Hepatocyte (in vitro differentiated cells): ENCODE results near the gene SLMAP. TPM values are rescaled to one million over a fixed set of nuclear protein-coding genes. Genes with fewer than 3 reads are reported as not detected.

Source experiments
- DNase-seq: peaks from one replicate; pipeline ENCODE4 v3.0.0-alpha.2; 2016; ENCODE audit warnings: low spot score
- H2AFZ ChIP-seq: fragments of 200-600 bp; sonication (generic); 2 replicates; pipeline ENCODE4 v1.6.0; 2016; ENCODE audit warnings: antibody characterized with exemption, mild to moderate bottlenecking
- H3K27ac ChIP-seq: fragments of 200-600 bp; sonication (generic); 2 replicates; pipeline ENCODE4 v1.5.1; 2016; ENCODE audit warnings: mild to moderate bottlenecking
- H3K27me3 ChIP-seq: fragments of 200-600 bp; sonication (generic); 2 replicates; pipeline ENCODE4 v1.6.1; 2016
- H3K36me3 ChIP-seq: fragments of 200-600 bp; sonication (generic); replicated peaks from 2 replicates; pipeline ENCODE4 v1.5.1; 2016; ENCODE audit warnings: low read depth; ENCODE audit not compliant: insufficient read depth
- H3K4me1 ChIP-seq: fragments of 200-600 bp; sonication (generic); 2 replicates; pipeline ENCODE4 v1.5.1; 2016; ENCODE audit warnings: mild to moderate bottlenecking, moderate library complexity; ENCODE audit not compliant: insufficient read depth
- H3K4me2 ChIP-seq: fragments of 200-600 bp; sonication (generic); 2 replicates; pipeline ENCODE4 v1.6.0; 2016
- H3K4me3 ChIP-seq: fragments of 200-600 bp; sonication (generic); 2 replicates; pipeline ENCODE4 v1.5.1; 2016; ENCODE audit warnings: mild to moderate bottlenecking
- H3K79me2 ChIP-seq: fragments of 200-600 bp; sonication (generic); 2 replicates; pipeline ENCODE4 v1.6.0; 2017; ENCODE audit warnings: mild to moderate bottlenecking
- H3K9me2 ChIP-seq: fragments of 200-600 bp; sonication (generic); replicated peaks from 2 replicates; pipeline ENCODE4 v1.6.0; 2017; ENCODE audit warnings: mild to moderate bottlenecking; ENCODE audit not compliant: insufficient read depth
- H3K9me3 ChIP-seq: fragments of 200-600 bp; sonication (generic); 2 replicates; pipeline ENCODE4 v1.5.1; 2016; ENCODE audit warnings: low read depth, mild to moderate bottlenecking
- H4K20me1 ChIP-seq: fragments of 200-600 bp; sonication (generic); 2 replicates; pipeline ENCODE4 v1.6.0; 2016; ENCODE audit warnings: mild to moderate bottlenecking; ENCODE audit not compliant: insufficient read depth, poor library complexity, severe bottlenecking
- CTCF ChIP-seq: fragments of 200-600 bp; sonication (generic); IDR thresholded peaks from 2 replicates; pipeline ENCODE4 v1.5.1; 2016; ENCODE audit warnings: antibody characterized with exemption, mild to moderate bottlenecking; ENCODE audit not compliant: poor library complexity
- EZH2 ChIP-seq: fragments of 200-600 bp; sonication (generic); IDR thresholded peaks from 2 replicates; pipeline ENCODE4 v1.6.1; 2016; ENCODE audit warnings: antibody characterized with exemption, mild to moderate bottlenecking, borderline replicate concordance
- EZH2phosphoT487 ChIP-seq: fragments of 200-600 bp; sonication (generic); IDR thresholded peaks from one replicate; pipeline ENCODE4 v1.6.1; 2018; ENCODE audit warnings: antibody characterized with exemption, mild to moderate bottlenecking, low read depth, moderate library complexity; ENCODE audit not compliant: unreplicated experiment, severe bottlenecking
- WGBS: methylation state at CpG from one replicate; pipeline ENCODE4 v1.1.6; 2016; ENCODE audit warnings: low lambda C conversion rate; ENCODE audit errors: missing lambda C conversion rate; 5-methylcytosine and 5-hydroxymethylcytosine counted together
- polyA plus RNA-seq: library from polyadenylated mRNA; unstranded; fragments of >200 nt; fragmentation: Nextera tagmentation; extraction: Ambion mirVana; gene quantifications from 2 replicates; pipeline ENCODE4 v1.2.1, GENCODE V29; 2016
- total RNA-seq: library from RNA; depleted of rRNA; stranded (reverse); fragments of >200 nt; gene quantifications from 2 replicates; pipeline ENCODE4 v1.2.3, GENCODE V29; 2014

SLMAP gene
- total and polyA plus RNA-seq, 2 experiments from 2014 or later: 22.8 to 46.0 TPM

- H3K27ac ChIP-seq: peak overlapping the region; percentile 17
- WGBS: 82% methylated on average over 4 of the region's 4 CpGs
- TF ChIP-seq CTCF (no peak), EZH2phosphoT487 (no peak), EZH2 (no peak)
- no peak overlapping the region for H2AFZ ChIP-seq
- peaks cover 58% of the 10 kb centered on the region for H3K79me2 ChIP-seq
- peaks cover 15% of the 10 kb centered on the region for H4K20me1 ChIP-seq
- peaks cover 9% of the 10 kb centered on the region for H3K4me1 ChIP-seq
- no peak overlapping the region for H3K4me3 ChIP-seq
- H3K36me3 ChIP-seq: no peaks in the 10 kb centered on the region
- no peaks in the 10 kb centered on the region for H3K27me3 ChIP-seq
- no peak for DNase-seq
- H3K4me2 ChIP-seq: peak overlapping the region; percentile 17
- no peaks in the 10 kb centered on the region for H3K9me3 ChIP-seq
- H3K9me2 ChIP-seq: no peaks in the 10 kb centered on the region
These were observed 71.6 kb downstream of the SLMAP start for GRCh38 chr3:57827757-57828156.

- H3K9me3 ChIP-seq: no peaks in the 10 kb centered on the region
- H3K4me3 ChIP-seq: no peak overlapping the region
- no peaks in the 10 kb centered on the region for H3K27me3 ChIP-seq
- no peaks in the 10 kb centered on the region for H3K36me3 ChIP-seq
- H2AFZ ChIP-seq: no peak overlapping the region
- peaks cover 9% of the 10 kb centered on the region for H3K4me1 ChIP-seq
- no peaks in the 10 kb centered on the region for H3K9me2 ChIP-seq
- H3K4me2 ChIP-seq: no peak overlapping the region
- DNase-seq: no peak
- H4K20me1 ChIP-seq: peaks cover 4% of the 10 kb centered on the region
- no peak overlapping the region for H3K27ac ChIP-seq
- peaks cover 35% of the 10 kb centered on the region for H3K79me2 ChIP-seq
- no peak for TF ChIP-seq EZH2
- TF ChIP-seq CTCF: no peak
- TF ChIP-seq EZH2phosphoT487: no peak
These were observed 76.4 kb downstream of the SLMAP start for GRCh38 chr3:57832486-57832885.

GRCh38 chr3:57832900-57833313 lies 76.8 kb downstream of the SLMAP start:
- DNase-seq: no peak
- H3K36me3 ChIP-seq: no peaks in the 10 kb centered on the region
- H3K4me1 ChIP-seq: peaks cover 5% of the 10 kb centered on the region
- H3K79me2 ChIP-seq: peaks cover 36% of the 10 kb centered on the region
- peaks cover under 1% of the 10 kb centered on the region for H4K20me1 ChIP-seq
- H3K9me2 ChIP-seq: no peaks in the 10 kb centered on the region
- H2AFZ ChIP-seq: no peak overlapping the region
- TF ChIP-seq EZH2 (no peak), EZH2phosphoT487 (no peak), CTCF (no peak)
- H3K9me3 ChIP-seq: no peaks in the 10 kb centered on the region
- 62% methylated on average over 1 of the region's 1 CpG for WGBS
- no peak overlapping the region for H3K27ac ChIP-seq
- H3K4me2 ChIP-seq: no peak overlapping the region
- no peaks in the 10 kb centered on the region for H3K27me3 ChIP-seq
- no peak overlapping the region for H3K4me3 ChIP-seq

DNA sequence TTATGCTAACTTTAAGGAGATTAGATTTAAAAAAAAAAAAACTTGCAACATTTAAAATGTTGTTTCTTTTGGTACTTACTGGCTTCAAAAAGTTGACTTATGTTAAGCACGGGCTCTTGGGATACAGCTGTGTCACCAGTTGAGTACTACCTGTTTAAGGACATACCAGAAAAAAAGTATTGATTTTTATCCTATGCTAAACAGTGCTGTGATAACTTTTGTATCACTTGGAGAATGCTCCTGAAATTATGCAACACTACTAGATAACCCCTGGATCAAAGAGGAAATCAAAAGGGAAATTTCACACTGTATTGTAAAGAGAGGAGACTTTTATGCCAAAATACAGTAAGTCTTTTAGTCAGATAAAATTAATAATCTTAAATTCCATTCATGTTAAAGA lies 77.7 kb downstream of the SLMAP start:
- no peaks in the 10 kb centered on the region for H3K9me2 ChIP-seq
- TF ChIP-seq CTCF (no peak), EZH2 (no peak), EZH2phosphoT487 (no peak)
- H3K9me3 ChIP-seq: no peaks in the 10 kb centered on the region
- H2AFZ ChIP-seq: no peak overlapping the region
- H4K20me1 ChIP-seq: no peaks in the 10 kb centered on the region
- H3K27me3 ChIP-seq: no peaks in the 10 kb centered on the region
- no peak overlapping the region for H3K4me2 ChIP-seq
- peaks cover 28% of the 10 kb centered on the region for H3K79me2 ChIP-seq
- WGBS: 88% methylated on average over 1 of the region's 1 CpG
- no peak overlapping the region for H3K4me3 ChIP-seq
- no peaks in the 10 kb centered on the region for H3K4me1 ChIP-seq
- H3K27ac ChIP-seq: no peak overlapping the region
- no peaks in the 10 kb centered on the region for H3K36me3 ChIP-seq
- no peak for DNase-seq
